Limb (tissue), 2 donors: ENCODE results near the gene TTLL8.

Experiments used
- DNase-seq, 2 donors: peaks; one replicate each; pipeline ENCODE4 v3.0.0-alpha.2; 2016; ENCODE audit errors: extremely low spot score in 2 of 2

The TTLL8 gene

GRCh38 chr22:50083462-50084079, 25.5 kb upstream of the TTLL8 start:
- DNase-seq, result no peak

- no peak for DNase-seq
Measured at GRCh38 chr22:50082961-50083461, 24.9 kb upstream of the TTLL8 start.

- no peak for DNase-seq
Measured at GRCh38 chr22:50082197-50082715, 24.2 kb upstream of the TTLL8 start.

- DNase-seq, result no peak
Measured at GRCh38 chr22:50081426-50082196, 23.5 kb upstream of the TTLL8 start.

GRCh38 chr22:50080077-50080465, 22.0 kb upstream of the TTLL8 start:
- no peak for DNase-seq

GRCh38 chr22:50078761-50079160, 20.7 kb upstream of the TTLL8 start:
- DNase-seq, result no peak

- DNase-seq, result no peak
Measured at GRCh38 chr22:50078246-50078645, 20.1 kb upstream of the TTLL8 start.

- DNase-seq, result no peak
Measured at GRCh38 chr22:50076646-50077535, 18.8 kb upstream of the TTLL8 start.

GRCh38 chr22:50074551-50075530, 16.7 kb upstream of the TTLL8 start:
- DNase-seq, result no peak

- no peak for DNase-seq
Measured at GRCh38 chr22:50074056-50074455, 16.0 kb upstream of the TTLL8 start.

GRCh38 chr22:50072714-50073538, 14.8 kb upstream of the TTLL8 start:
- no peak for DNase-seq

- no peak for DNase-seq
Measured at GRCh38 chr22:50072167-50072555, 14.1 kb upstream of the TTLL8 start.

GRCh38 chr22:50071432-50072166, 13.5 kb upstream of the TTLL8 start:
- DNase-seq, result no peak

- DNase-seq, result no peak
Measured at GRCh38 chr22:50070366-50070765, 12.3 kb upstream of the TTLL8 start.

GRCh38 chr22:50068096-50068495, 10.0 kb upstream of the TTLL8 start:
- no peak for DNase-seq

GRCh38 chr22:50067244-50067643, 9.1 kb upstream of the TTLL8 start:
- no peak for DNase-seq

GRCh38 chr22:50064453-50064852, 6.4 kb upstream of the TTLL8 start:
- DNase-seq, result no peak

GRCh38 chr22:50063589-50064393, 5.7 kb upstream of the TTLL8 start:
- DNase-seq, result peak in 1 of 2 donors; percentile 30
